HG03064 (cell line): ENCODE measurements around the gene STK33.
"Not testable (repeated sequence)": the region's sequence is repeated elsewhere in the genome, so short reads cannot be mapped to it uniquely, and the experiment has no call there.

ENCODE experiments used
- ATAC-seq: cut with Tn5 transposase; IDR thresholded peaks from one replicate; pipeline ENCODE4 v1.9.1; 2021; ENCODE audit warnings: low read depth; ENCODE audit not compliant: unreplicated experiment

The STK33 gene

GRCh38 chr11:8545698-8546366 lies 48.2 kb downstream of the STK33 start:
- ATAC-seq = no peak

GRCh38 chr11:8544807-8545206 lies 49.2 kb downstream of the STK33 start:
- no peak for ATAC-seq

GRCh38 chr11:8543278-8543677 lies 50.8 kb downstream of the STK33 start:
- no peak for ATAC-seq

- no peak for ATAC-seq
Observed at GRCh38 chr11:8541448-8541847, 52.6 kb downstream of the STK33 start.

- peak; percentile 81 for ATAC-seq
Observed at GRCh38 chr11:8533332-8533731, 60.7 kb downstream of the STK33 start.

- peak; percentile 49 for ATAC-seq
Observed at GRCh38 chr11:8532475-8532874, 61.6 kb downstream of the STK33 start.

GRCh38 chr11:8531982-8532381 lies 62.0 kb downstream of the STK33 start:
- no peak for ATAC-seq

- no peak for ATAC-seq
Observed at GRCh38 chr11:8531312-8531711, 62.7 kb downstream of the STK33 start.

GRCh38 chr11:8527939-8528338 lies 66.1 kb downstream of the STK33 start:
- no peak for ATAC-seq

GRCh38 chr11:8523396-8523795 lies 70.6 kb downstream of the STK33 start:
- no peak for ATAC-seq

GRCh38 chr11:8512547-8512946 lies 81.5 kb downstream of the STK33 start:
- ATAC-seq = no peak

GRCh38 chr11:8503910-8504364 lies 90.1 kb downstream of the STK33 start:
- ATAC-seq = no peak

GRCh38 chr11:8501836-8502235 lies 92.2 kb downstream of the STK33 start:
- ATAC-seq = no peak

- no peak for ATAC-seq
Observed at GRCh38 chr11:8488395-8488794, 105.6 kb downstream of the STK33 start.

GRCh38 chr11:8487261-8487660 lies 106.8 kb downstream of the STK33 start:
- no peak for ATAC-seq

- ATAC-seq = no peak
Observed at GRCh38 chr11:8484251-8484650, 109.8 kb downstream of the STK33 start.

- ATAC-seq = no peak
Observed at GRCh38 chr11:8480858-8481257, 113.2 kb downstream of the STK33 start.

- ATAC-seq = peak; percentile 77
Observed at GRCh38 chr11:8477680-8478079, 116.3 kb downstream of the STK33 start.

GRCh38 chr11:8477151-8477550 lies 116.9 kb downstream of the STK33 start:
- peak; percentile 55 for ATAC-seq

GRCh38 chr11:8467806-8468205 lies 126.2 kb downstream of the STK33 start:
- ATAC-seq = not testable (repeated sequence)

- not testable (repeated sequence) for ATAC-seq
Observed at GRCh38 chr11:8467356-8467755, 126.7 kb downstream of the STK33 start.

GRCh38 chr11:8466884-8467283 lies 127.1 kb downstream of the STK33 start:
- not testable (repeated sequence) for ATAC-seq
